HepG2 (cell line): Measurements from ENCODE around the gene CADM2. TPM values are rescaled to one million over a fixed set of nuclear protein-coding genes. Genes with fewer than 3 reads are reported as not detected.

Experiments used
- ATAC-seq: fragments of 200-7000 bp; cut with Tn5 transposase; 3 replicates; pipeline ENCODE4 v1.9.1; 2020; ENCODE audit warnings: mild to moderate bottlenecking, moderate library complexity
- BruUV-seq: library from RNA; stranded (reverse); fragments of 400-500 nt; replicated peaks from 2 replicates; lab custom pipeline; 2021; lab: Mats Ljungman, UMichigan
- CTCF ChIA-PET: fragments of 300-600 bp; formaldehyde crosslinking; extraction: SDS; loops from one replicate; lab custom pipeline; 2021; ENCODE audit warnings: low total read pairs, inconsistent platforms, low intra/inter-chr PET ratio; lab: Yijun Ruan, JAX
- POLR2A ChIA-PET: fragments of 350-600 bp; sonication (Branson Sonifier 250); formaldehyde crosslinking; loops from one replicate; lab custom pipeline; 2020; ENCODE audit warnings: antibody characterized with exemption, inconsistent platforms; lab: Yijun Ruan, JAX
- DNase-seq: peaks from one replicate; pipeline ENCODE4 v3.0.0-alpha.2; 2015; ENCODE audit warnings: low spot score
- FAIRE-seq: peaks from 3 replicates; lab custom pipeline; 2011; peaks lifted over from hg19 to GRCh38; lab: Jason Lieb, UNC
- H2AFZ ChIP-seq: one replicate; pipeline ENCODE4 v1.6.1; 2011; ENCODE audit warnings: low read length, inconsistent platforms
- H3K27ac ChIP-seq: fragments of 300-600 bp; 3 replicates; pipeline ENCODE4 v1.8.0; 2011; ENCODE audit warnings: mixed run types, mild to moderate bottlenecking, mixed read lengths, low read length, inconsistent platforms; ENCODE audit not compliant: insufficient read depth; ENCODE audit errors: extremely low read length
- H3K27me3 ChIP-seq, 2 experiments: fragments of 200-600 bp in 1 of 2; 2 replicates in 1 of 2; 3 replicates in 1 of 2; pipeline versions ENCODE4 v1.6.0 to v1.8.0; 2011; ENCODE audit warnings: low read length in 2 of 2, mild to moderate bottlenecking in 2 of 2, moderate library complexity in 2 of 2, inconsistent platforms in 1 of 2; ENCODE audit not compliant: insufficient read depth in 2 of 2, control insufficient read depth in 1 of 2
- H3K36me3 ChIP-seq, 2 experiments: fragments of 200-600 bp in 1 of 2; replicated peaks in 1 of 2; 2 replicates in 1 of 2; 3 replicates in 1 of 2; pipeline versions ENCODE4 v1.5.1 to v1.8.0; 2011; ENCODE audit warnings: low read length in 2 of 2, inconsistent platforms in 1 of 2; ENCODE audit not compliant: insufficient read depth in 2 of 2, control insufficient read depth in 1 of 2
- H3K4me1 ChIP-seq: 2 replicates; pipeline ENCODE4 v1.5.1; 2012; ENCODE audit warnings: low read length, inconsistent platforms; ENCODE audit not compliant: insufficient read depth
- H3K4me2 ChIP-seq: 2 replicates; pipeline ENCODE4 v1.6.0; 2011; ENCODE audit warnings: low read depth, low read length, inconsistent platforms
- H3K4me3 ChIP-seq, 3 experiments: fragments of 200-600 bp in 1 of 3; sonication (generic), shearing (Covaris generic) in 1 of 3; replicated peaks in 1 of 3; 2 replicates each; pipeline ENCODE4 v1.5.1; 2011 to 2016; ENCODE audit warnings: low read length in 3 of 3, inconsistent platforms in 2 of 3, low read depth in 2 of 3, mild to moderate bottlenecking in 2 of 3, control low read depth in 1 of 3, mixed read lengths in 1 of 3; ENCODE audit not compliant: insufficient read depth in 1 of 3
- H3K79me2 ChIP-seq: one replicate; pipeline ENCODE4 v1.6.1; 2011; ENCODE audit warnings: low read length, inconsistent platforms; ENCODE audit not compliant: insufficient read depth
- H3K9ac ChIP-seq: 2 replicates; pipeline ENCODE4 v1.6.0; 2011; ENCODE audit warnings: mild to moderate bottlenecking, low read depth, low read length, inconsistent platforms; ENCODE audit not compliant: insufficient read depth
- H3K9me3 ChIP-seq: 2 replicates; pipeline ENCODE4 v1.5.1; 2012; ENCODE audit warnings: mild to moderate bottlenecking, low read length
- H4K20me1 ChIP-seq: 2 replicates; pipeline ENCODE4 v1.6.0; 2011; ENCODE audit warnings: inconsistent platforms, mild to moderate bottlenecking, low read length, moderate library complexity; ENCODE audit not compliant: insufficient read depth
- GTF3A ChIP-seq: sonication (generic); formaldehyde crosslinking; conservative IDR thresholded peaks from 2 replicates; pipeline ENCODE4 v1.4.0; 2020; ENCODE audit warnings: mild to moderate bottlenecking, missing genetic modification reagents
- HNRNPH1 ChIP-seq: fragments of 200-400 bp; formaldehyde crosslinking; optimal IDR thresholded peaks from 2 replicates; pipeline ENCODE3; 2017; ENCODE audit warnings: mild to moderate bottlenecking, low read depth, low read length
- KDM6A ChIP-seq: IDR thresholded peaks from 2 replicates; pipeline ENCODE4 v1.6.1; 2016; ENCODE audit warnings: low read depth
- NFIB ChIP-seq: sonication (generic); formaldehyde crosslinking; IDR thresholded peaks from 2 replicates; pipeline ENCODE4 v1.9.0; 2021; ENCODE audit warnings: missing genetic modification reagents, mild to moderate bottlenecking, borderline replicate concordance
- PLRG1 ChIP-seq: fragments of 450-650 bp; conservative IDR thresholded peaks from 2 replicates; pipeline ENCODE4 v1.6.1; 2016
- SAFB2 ChIP-seq: sonication (generic); formaldehyde crosslinking; IDR thresholded peaks from 2 replicates; pipeline ENCODE4 v1.5.1; 2020; ENCODE audit warnings: missing genetic modification reagents, low read depth, mild to moderate bottlenecking, borderline replicate concordance
- SPEN ChIP-seq: sonication (generic); formaldehyde crosslinking; IDR thresholded peaks from 2 replicates; pipeline ENCODE4 v1.5.1; 2020; ENCODE audit warnings: low read depth, mild to moderate bottlenecking, missing genetic modification reagents
- SYNCRIP ChIP-seq: fragments of 200-400 bp; formaldehyde crosslinking; IDR thresholded peaks from 2 replicates; pipeline ENCODE4 v1.6.1; 2018; ENCODE audit warnings: mild to moderate bottlenecking, low read depth, low read length; ENCODE audit not compliant: insufficient read depth
- TRIM24 ChIP-seq: sonication (generic); formaldehyde crosslinking; IDR thresholded peaks from 2 replicates; pipeline ENCODE4 v1.8.0; 2022; ENCODE audit warnings: mild to moderate bottlenecking, missing genetic modification reagents
- ZBTB34 ChIP-seq: sonication (generic); formaldehyde crosslinking; IDR thresholded peaks from 2 replicates; pipeline ENCODE4 v1.8.0; 2022; ENCODE audit warnings: mild to moderate bottlenecking, missing genetic modification reagents
- ZBTB44 ChIP-seq: sonication (generic); formaldehyde crosslinking; IDR thresholded peaks from 2 replicates; pipeline ENCODE4 v1.4.0; 2020; ENCODE audit warnings: missing genetic modification reagents
- ZNF205 ChIP-seq: IDR thresholded peaks from 2 replicates; pipeline ENCODE4 v1.6.1; 2018; ENCODE audit warnings: missing biosample characterization, missing genetic modification reagents
- ZNF24 ChIP-seq: fragments of 450-650 bp; IDR thresholded peaks from 2 replicates; pipeline ENCODE4 v1.6.1; 2017; ENCODE audit warnings: antibody characterized with exemption, mild to moderate bottlenecking
- WGBS: methylation state at CpG from one replicate; pipeline ENCODE4 v1.1.6; 2017; ENCODE audit warnings: low lambda C conversion rate; 5-methylcytosine and 5-hydroxymethylcytosine counted together
- in situ Hi-C: cut with HindIII; loops from 2 replicates; pipeline ENCODE4 v1.10.0; 2017; ENCODE audit warnings: low pct_unique_long_range_greater_than_20kb; ENCODE audit not compliant: extremely low pct_ligation_motif_present
- intact Hi-C: fragments of 100-400 bp; cut with micrococcal nuclease; formaldehyde crosslinking; loops from one replicate; pipeline ENCODE4 v1.10.0; 2022; ENCODE audit not compliant: unreplicated experiment
- polyA plus RNA-seq, 8 experiments: library from polyadenylated mRNA; depleted of rRNA in 3 of 8; stranded (reverse) in 7 of 8; unstranded in 1 of 8; fragments of >200 nt; fragmentation: Illumina TruSeq in 4 of 8; extraction: Trizol in 4 of 8; gene quantifications; 2 replicates each; pipeline versions ENCODE4 v1.2.1 to v1.2.3, GENCODE V29; 2011 to 2016; ENCODE audit warnings: low read depth in 4 of 8, missing spikeins in 1 of 8, mixed read lengths in 1 of 8; ENCODE audit not compliant: insufficient read depth in 1 of 8
- total RNA-seq, 5 experiments: library from RNA; depleted of rRNA; stranded (reverse); fragments of >200 nt; fragmentation: Illumina TruSeq; extraction: Trizol; gene quantifications; 2 replicates each; pipeline ENCODE4 v1.2.3, GENCODE V29; 2016; ENCODE audit warnings: low read depth in 1 of 5
- TF ChIP-seq, protein P1 (sequence below): sonication (generic); formaldehyde crosslinking; IDR thresholded peaks from 2 replicates; pipeline ENCODE4 v1.9.0; 2022; ENCODE audit warnings: missing genetic modification reagents, mild to moderate bottlenecking, borderline replicate concordance
- TF ChIP-seq, protein P2 (sequence below): sonication (generic); formaldehyde crosslinking; IDR thresholded peaks from 2 replicates; pipeline ENCODE4 v1.4.0; 2020; ENCODE audit warnings: missing genetic modification reagents, borderline replicate concordance
- TF ChIP-seq, protein P3 (sequence below): sonication (generic); formaldehyde crosslinking; IDR thresholded peaks from 2 replicates; pipeline ENCODE4 v1.5.1; 2020; ENCODE audit warnings: mild to moderate bottlenecking, missing genetic modification reagents, borderline replicate concordance

Gene CADM2
- total and polyA plus RNA-seq, 2 of the 13 experiments (the other 11 are each of a cell fraction or from before 2014, with no cell fraction given) = not detected

DNA sequence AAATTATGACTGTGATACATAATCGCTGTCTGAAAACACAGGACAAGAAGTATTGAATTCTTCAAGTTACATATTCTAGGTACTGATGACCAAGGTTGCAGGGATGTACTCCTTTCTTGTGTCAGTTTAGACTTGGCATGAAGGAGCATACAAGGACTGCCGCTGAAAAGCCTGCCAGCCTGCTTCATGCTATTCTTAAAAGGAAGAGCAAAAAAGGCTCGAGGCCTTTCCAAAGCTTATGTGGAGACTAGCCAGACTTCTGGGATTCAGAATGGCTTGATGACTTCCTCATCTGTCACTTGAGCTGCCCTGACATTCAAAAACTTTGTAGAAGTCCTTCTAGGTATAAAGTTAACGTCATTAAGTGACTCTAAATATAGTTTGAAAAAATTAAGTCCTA is 92.0 kb downstream of the CADM2 start:
- H2AFZ ChIP-seq = no peak overlapping the region
- WGBS = 2% methylated on average over 4 of the region's 4 CpGs
- DNase-seq (no peak), FAIRE-seq (no peak), ATAC-seq (no peak)
- no peak overlapping the region for H3K27ac ChIP-seq
- no peak overlapping the region for H3K4me2 ChIP-seq
- no peak overlapping the region for H3K9ac ChIP-seq
- BruUV-seq = no TSS peak
- H3K79me2 ChIP-seq = no peaks in the 10 kb centered on the region
- intact Hi-C loops = no loop called here
- H3K9me3 ChIP-seq = no peaks in the 10 kb centered on the region
- H3K4me1 ChIP-seq = no peaks in the 10 kb centered on the region
- no peak overlapping the region for H3K4me3 ChIP-seq
- in situ Hi-C loops = no loop called here
- CTCF ChIA-PET = no interaction called here
- POLR2A ChIA-PET = no interaction called here
- no peaks in the 10 kb centered on the region for H3K27me3 ChIP-seq
- H4K20me1 ChIP-seq = no peaks in the 10 kb centered on the region
- H3K36me3 ChIP-seq = no peaks in the 10 kb centered on the region
- TF ChIP-seq NFIB (no peak), ZBTB34 (CRISPR knock-in tag) (no peak), HNRNPH1 (no peak), GTF3A (no peak), SYNCRIP (no peak), ZBTB44 (CRISPR knock-in tag) (no peak), ZNF205 (CRISPR knock-in tag) (no peak), ZNF24 (no peak), KDM6A (CRISPR knock-in tag) (no peak), PLRG1 (no peak), SAFB2 (no peak), TRIM24 (CRISPR knock-in tag) (no peak), SPEN (CRISPR knock-in tag) (no peak)
- TF ChIP-seq, protein P1, sequence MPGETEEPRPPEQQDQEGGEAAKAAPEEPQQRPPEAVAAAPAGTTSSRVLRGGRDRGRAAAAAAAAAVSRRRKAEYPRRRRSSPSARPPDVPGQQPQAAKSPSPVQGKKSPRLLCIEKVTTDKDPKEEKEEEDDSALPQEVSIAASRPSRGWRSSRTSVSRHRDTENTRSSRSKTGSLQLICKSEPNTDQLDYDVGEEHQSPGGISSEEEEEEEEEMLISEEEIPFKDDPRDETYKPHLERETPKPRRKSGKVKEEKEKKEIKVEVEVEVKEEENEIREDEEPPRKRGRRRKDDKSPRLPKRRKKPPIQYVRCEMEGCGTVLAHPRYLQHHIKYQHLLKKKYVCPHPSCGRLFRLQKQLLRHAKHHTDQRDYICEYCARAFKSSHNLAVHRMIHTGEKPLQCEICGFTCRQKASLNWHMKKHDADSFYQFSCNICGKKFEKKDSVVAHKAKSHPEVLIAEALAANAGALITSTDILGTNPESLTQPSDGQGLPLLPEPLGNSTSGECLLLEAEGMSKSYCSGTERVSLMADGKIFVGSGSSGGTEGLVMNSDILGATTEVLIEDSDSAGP (CRISPR knock-in tag) = no peak
- TF ChIP-seq, protein P2, sequence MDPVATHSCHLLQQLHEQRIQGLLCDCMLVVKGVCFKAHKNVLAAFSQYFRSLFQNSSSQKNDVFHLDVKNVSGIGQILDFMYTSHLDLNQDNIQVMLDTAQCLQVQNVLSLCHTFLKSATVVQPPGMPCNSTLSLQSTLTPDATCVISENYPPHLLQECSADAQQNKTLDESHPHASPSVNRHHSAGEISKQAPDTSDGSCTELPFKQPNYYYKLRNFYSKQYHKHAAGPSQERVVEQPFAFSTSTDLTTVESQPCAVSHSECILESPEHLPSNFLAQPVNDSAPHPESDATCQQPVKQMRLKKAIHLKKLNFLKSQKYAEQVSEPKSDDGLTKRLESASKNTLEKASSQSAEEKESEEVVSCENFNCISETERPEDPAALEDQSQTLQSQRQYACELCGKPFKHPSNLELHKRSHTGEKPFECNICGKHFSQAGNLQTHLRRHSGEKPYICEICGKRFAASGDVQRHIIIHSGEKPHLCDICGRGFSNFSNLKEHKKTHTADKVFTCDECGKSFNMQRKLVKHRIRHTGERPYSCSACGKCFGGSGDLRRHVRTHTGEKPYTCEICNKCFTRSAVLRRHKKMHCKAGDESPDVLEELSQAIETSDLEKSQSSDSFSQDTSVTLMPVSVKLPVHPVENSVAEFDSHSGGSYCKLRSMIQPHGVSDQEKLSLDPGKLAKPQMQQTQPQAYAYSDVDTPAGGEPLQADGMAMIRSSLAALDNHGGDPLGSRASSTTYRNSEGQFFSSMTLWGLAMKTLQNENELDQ (CRISPR knock-in tag) = no peak
- TF ChIP-seq, protein P3, sequence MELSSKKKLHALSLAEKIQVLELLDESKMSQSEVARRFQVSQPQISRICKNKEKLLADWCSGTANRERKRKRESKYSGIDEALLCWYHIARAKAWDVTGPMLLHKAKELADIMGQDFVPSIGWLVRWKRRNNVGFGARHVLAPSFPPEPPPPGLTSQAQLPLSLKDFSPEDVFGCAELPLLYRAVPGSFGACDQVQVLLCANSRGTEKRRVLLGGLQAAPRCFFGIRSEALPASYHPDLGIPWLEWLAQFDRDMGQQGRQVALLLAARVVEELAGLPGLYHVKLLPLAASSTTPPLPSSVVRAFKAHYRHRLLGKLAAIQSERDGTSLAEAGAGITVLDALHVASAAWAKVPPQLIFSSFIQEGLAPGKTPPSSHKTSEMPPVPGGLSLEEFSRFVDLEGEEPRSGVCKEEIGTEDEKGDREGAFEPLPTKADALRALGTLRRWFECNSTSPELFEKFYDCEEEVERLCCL = no peak
